ENCODE measurements around the gene CERS4. TPM values are rescaled to one million over a fixed set of nuclear protein-coding genes. Genes with fewer than 3 reads are reported as not detected.

Gene CERS4
- polyA plus RNA-seq, 1 donor from 2014 or later = 59.3 TPM

DNA sequence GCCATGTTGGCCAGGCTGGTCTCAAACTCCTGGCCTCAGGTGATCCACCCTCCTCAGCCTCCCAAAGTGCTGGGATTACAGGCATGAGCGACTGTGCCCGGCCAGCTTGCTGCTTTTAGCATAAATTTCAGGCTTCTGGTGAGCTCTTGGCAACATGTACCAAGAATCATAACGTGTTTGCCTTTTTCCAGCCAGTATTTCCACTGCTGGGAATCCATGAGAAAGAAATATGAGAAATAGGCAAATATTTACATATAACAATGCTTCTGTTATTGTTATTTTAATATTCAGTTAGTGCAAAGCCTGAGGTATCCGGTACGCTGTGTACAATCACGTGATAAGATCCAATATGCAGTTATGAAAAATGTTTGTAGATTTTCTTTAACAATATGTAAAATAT is 29.2 kb upstream of the CERS4 start:
- H3K9ac ChIP-seq (ENCODE audit: low read length) = no peak overlapping the region
- TF ChIP-seq POLR2AphosphoS5 (IDR thresholded peaks at IDR 0.05) = no peak
- TF ChIP-seq EZH2 (IDR thresholded peaks at IDR 0.05; ENCODE audit: borderline replicate concordance, insufficient read depth, low read length, poor library complexity, severe bottlenecking) = no peak
- TF ChIP-seq CTCF (IDR thresholded peaks at IDR 0.05; ENCODE audit: poor library complexity, severe bottlenecking) = no peak
- no peak for TF ChIP-seq TAF1 (IDR thresholded peaks at IDR 0.05; ENCODE audit: low read depth)
- no peak for TF ChIP-seq REST (IDR thresholded peaks at IDR 0.05; ENCODE audit: borderline replicate concordance)
- TF ChIP-seq SMC3 (conservative IDR thresholded peaks at IDR 0.05; ENCODE audit: poor library complexity) = no peak
- no peak for TF ChIP-seq RAD21 (conservative IDR thresholded peaks at IDR 0.05)
- no peak overlapping the region for H3K4me3 ChIP-seq (ENCODE audit: low read length)
- H3K4me2 ChIP-seq (ENCODE audit: low read length) = no peak overlapping the region
- H3K79me2 ChIP-seq (replicated peaks; ENCODE audit: insufficient read depth, low read length) = no peaks in the 10 kb centered on the region
- no peaks in the 10 kb centered on the region for H3K9me3 ChIP-seq (ENCODE audit: low read length)
- H3K9me2 ChIP-seq (ENCODE audit: insufficient read depth, low read length) = no peaks in the 10 kb centered on the region
- no peak overlapping the region for H2AFZ ChIP-seq (ENCODE audit: low read depth, low read length)
- H4K20me1 ChIP-seq (ENCODE audit: insufficient read depth) = no peaks in the 10 kb centered on the region
- H3K36me3 ChIP-seq (ENCODE audit: insufficient read depth, low read length) = no peaks in the 10 kb centered on the region
- H3K27me3 ChIP-seq (ENCODE audit: insufficient read depth, low read depth, low read length) = no peaks in the 10 kb centered on the region
- H3K27ac ChIP-seq (ENCODE audit: low read length) = no peak overlapping the region
- H3F3A ChIP-seq (ENCODE audit: insufficient read depth, low read length, poor library complexity, severe bottlenecking) = no peaks in the 10 kb centered on the region

GRCh38 chr19:8184274-8184673 is 24.9 kb upstream of the CERS4 start:
- Histone ChIP-seq H3K27me3 (ENCODE audit: insufficient read depth, low read depth, low read length) (no peaks in the 10 kb centered on the region), H3K9me3 (ENCODE audit: low read length) (no peaks in the 10 kb centered on the region), H3K27ac (ENCODE audit: low read length) (no peak overlapping the region), H3F3A (ENCODE audit: insufficient read depth, low read length, poor library complexity, severe bottlenecking) (no peaks in the 10 kb centered on the region), H3K9ac (ENCODE audit: low read length) (no peak overlapping the region), H4K20me1 (ENCODE audit: insufficient read depth) (no peaks in the 10 kb centered on the region), H3K9me2 (ENCODE audit: insufficient read depth, low read length) (no peaks in the 10 kb centered on the region), H3K36me3 (ENCODE audit: insufficient read depth, low read length) (no peaks in the 10 kb centered on the region), H3K4me3 (ENCODE audit: low read length) (no peak overlapping the region), H3K79me2 (replicated peaks; ENCODE audit: insufficient read depth, low read length) (no peaks in the 10 kb centered on the region), H2AFZ (ENCODE audit: low read depth, low read length) (no peak overlapping the region), H3K4me2 (ENCODE audit: low read length) (no peak overlapping the region)
- no peak for TF ChIP-seq SMC3 (conservative IDR thresholded peaks at IDR 0.05; ENCODE audit: poor library complexity)
- TF ChIP-seq RAD21 (conservative IDR thresholded peaks at IDR 0.05) = no peak
- no peak for TF ChIP-seq REST (IDR thresholded peaks at IDR 0.05; ENCODE audit: borderline replicate concordance)
- TF ChIP-seq EP300 (conservative IDR thresholded peaks at IDR 0.05; ENCODE audit: poor library complexity, severe bottlenecking) = no peak
- no peak for TF ChIP-seq MXI1 (conservative IDR thresholded peaks at IDR 0.05; ENCODE audit: poor library complexity, severe bottlenecking)
- no peak for TF ChIP-seq TAF1 (IDR thresholded peaks at IDR 0.05; ENCODE audit: low read depth)
- TF ChIP-seq CTCF (IDR thresholded peaks at IDR 0.05; ENCODE audit: poor library complexity, severe bottlenecking) = no peak
- no peak for TF ChIP-seq EZH2 (IDR thresholded peaks at IDR 0.05; ENCODE audit: borderline replicate concordance, insufficient read depth, low read length, poor library complexity, severe bottlenecking)
- TF ChIP-seq POLR2AphosphoS5 (IDR thresholded peaks at IDR 0.05) = no peak

All from neural cell (in vitro differentiated cells).